ENCODE results near the gene NYAP1.

The NYAP1 gene

GRCh38 chr7:100469227-100470044 lies 14.3 kb upstream of the NYAP1 start:
- H3K79me2 ChIP-seq (ENCODE audit: insufficient read depth, low read length) = no peaks in the 10 kb centered on the region
- H3K9me3 ChIP-seq (ENCODE audit: insufficient read depth, low read length) = no peaks in the 10 kb centered on the region
- H3K4me3 ChIP-seq (ENCODE audit: insufficient read depth, low read length, poor library complexity, severe bottlenecking) = no peak overlapping the region
- H3K27ac ChIP-seq (ENCODE audit: low read depth, low read length) = no peak overlapping the region
- no peaks in the 10 kb centered on the region for H3F3A ChIP-seq (ENCODE audit: insufficient read depth)
- no peak overlapping the region for H3K9ac ChIP-seq (ENCODE audit: low read length)
- H4K20me1 ChIP-seq (ENCODE audit: low read depth, low read length) = no peaks in the 10 kb centered on the region
- H3K9me2 ChIP-seq (replicated peaks; ENCODE audit: insufficient read depth, low read length) = no peaks in the 10 kb centered on the region
- no peak overlapping the region for H3K4me2 ChIP-seq (ENCODE audit: low read depth, low read length, poor library complexity, severe bottlenecking)
- H3K27me3 ChIP-seq (ENCODE audit: low read length) = no peaks in the 10 kb centered on the region
- TF ChIP-seq CTCF (IDR thresholded peaks at IDR 0.05; ENCODE audit: insufficient read depth, low read length, poor library complexity, severe bottlenecking) (peak; percentile 83), EZH2phosphoT487 (conservative IDR thresholded peaks at IDR 0.05; ENCODE audit: low read length) (no peak)
- no peaks in the 10 kb centered on the region for H3K36me3 ChIP-seq (ENCODE audit: low read length)
- no peak overlapping the region for H2AFZ ChIP-seq (ENCODE audit: low read depth, low read length, severe bottlenecking)

- H3K4me3 ChIP-seq (ENCODE audit: insufficient read depth, low read length, poor library complexity, severe bottlenecking) = no peak overlapping the region
- H3K79me2 ChIP-seq (ENCODE audit: insufficient read depth, low read length) = no peaks in the 10 kb centered on the region
- no peaks in the 10 kb centered on the region for H3K9me3 ChIP-seq (ENCODE audit: insufficient read depth, low read length)
- H3K27ac ChIP-seq (ENCODE audit: low read depth, low read length) = no peak overlapping the region
- H3K27me3 ChIP-seq (ENCODE audit: low read length) = no peaks in the 10 kb centered on the region
- no peaks in the 10 kb centered on the region for H3F3A ChIP-seq (ENCODE audit: insufficient read depth)
- no peaks in the 10 kb centered on the region for H3K9me2 ChIP-seq (replicated peaks; ENCODE audit: insufficient read depth, low read length)
- H2AFZ ChIP-seq (ENCODE audit: low read depth, low read length, severe bottlenecking) = no peak overlapping the region
- H4K20me1 ChIP-seq (ENCODE audit: low read depth, low read length) = no peaks in the 10 kb centered on the region
- TF ChIP-seq CTCF (IDR thresholded peaks at IDR 0.05; ENCODE audit: insufficient read depth, low read length, poor library complexity, severe bottlenecking) (no peak), EZH2phosphoT487 (conservative IDR thresholded peaks at IDR 0.05; ENCODE audit: low read length) (no peak)
- no peak overlapping the region for H3K9ac ChIP-seq (ENCODE audit: low read length)
- no peaks in the 10 kb centered on the region for H3K36me3 ChIP-seq (ENCODE audit: low read length)
- H3K4me2 ChIP-seq (ENCODE audit: low read depth, low read length, poor library complexity, severe bottlenecking) = no peak overlapping the region
These were observed 12.7 kb upstream of the NYAP1 start for GRCh38 chr7:100471021-100471420.

GRCh38 chr7:100472121-100472851 lies 11.4 kb upstream of the NYAP1 start:
- H3K4me3 ChIP-seq (ENCODE audit: insufficient read depth, low read length, poor library complexity, severe bottlenecking) = no peak overlapping the region
- H3K9me2 ChIP-seq (replicated peaks; ENCODE audit: insufficient read depth, low read length) = no peaks in the 10 kb centered on the region
- H4K20me1 ChIP-seq (ENCODE audit: low read depth, low read length) = no peaks in the 10 kb centered on the region
- no peak overlapping the region for H2AFZ ChIP-seq (ENCODE audit: low read depth, low read length, severe bottlenecking)
- no peaks in the 10 kb centered on the region for H3F3A ChIP-seq (ENCODE audit: insufficient read depth)
- H3K9me3 ChIP-seq (ENCODE audit: insufficient read depth, low read length) = no peaks in the 10 kb centered on the region
- no peak overlapping the region for H3K4me2 ChIP-seq (ENCODE audit: low read depth, low read length, poor library complexity, severe bottlenecking)
- no peaks in the 10 kb centered on the region for H3K36me3 ChIP-seq (ENCODE audit: low read length)
- H3K79me2 ChIP-seq (ENCODE audit: insufficient read depth, low read length) = peaks cover 8% of the 10 kb centered on the region; the same call in 1 of the 2 replicates
- no peak overlapping the region for H3K9ac ChIP-seq (ENCODE audit: low read length)
- no peaks in the 10 kb centered on the region for H3K27me3 ChIP-seq (ENCODE audit: low read length)
- H3K27ac ChIP-seq (ENCODE audit: low read depth, low read length) = no peak overlapping the region
- TF ChIP-seq EZH2phosphoT487 (conservative IDR thresholded peaks at IDR 0.05; ENCODE audit: low read length) = no peak
- no peak for TF ChIP-seq CTCF (IDR thresholded peaks at IDR 0.05; ENCODE audit: insufficient read depth, low read length, poor library complexity, severe bottlenecking)

Data from SU-DHL-6 (cell line).